Measurements from ENCODE around the gene L1CAM.

- no peak for TF ChIP-seq CTCF (conservative IDR thresholded peaks at IDR 0.05; ENCODE audit: low read length)
- TF ChIP-seq EZH2phosphoT487 (IDR thresholded peaks at IDR 0.05; ENCODE audit: borderline replicate concordance, low read depth, low read length): no peak
These were observed 21.5 kb upstream of the L1CAM start for GRCh38 chrX:153907456-153907855.
